ENCODE data around the gene MUTYH. TPM values are rescaled to one million over a fixed set of nuclear protein-coding genes. Genes with fewer than 3 reads are reported as not detected.

Gene MUTYH
- total RNA-seq, 1 donor from 2014 or later: 6.6 TPM

- peaks cover 14% of the 10 kb centered on the region for H3K36me3 Mint-ChIP-seq (ENCODE audit: low read depth, unreplicated experiment)
These were observed 4.8 kb upstream of the MUTYH start for GRCh38 chr1:45345014-45345413.

DNA sequence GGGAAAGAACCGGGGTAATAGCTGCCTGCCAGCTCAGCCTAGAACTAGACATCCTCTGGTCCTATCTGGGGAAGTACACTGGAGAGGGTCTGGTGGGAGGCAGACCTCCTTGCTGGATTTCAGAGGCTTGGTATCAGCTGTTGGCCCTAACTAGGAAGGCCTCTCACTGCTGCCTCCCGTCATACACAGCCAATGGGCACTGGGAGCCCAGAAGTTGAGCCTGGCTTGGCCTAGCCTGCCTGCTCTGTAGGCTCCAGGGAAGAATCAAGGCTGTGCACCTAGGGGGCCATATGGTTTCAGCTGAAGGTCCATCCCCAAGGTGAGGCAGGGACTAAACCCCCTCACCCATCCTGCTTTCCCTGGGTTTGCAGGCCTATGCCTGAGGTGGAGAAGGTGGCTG, 4.3 kb upstream of the MUTYH start:
- Histone ChIP-seq H3K4me3 (ENCODE audit: insufficient read depth, low read depth, low read length) (no peak overlapping the region), H3K79me2 (ENCODE audit: insufficient read depth, low read length) (peaks cover 21% of the 10 kb centered on the region), H3K9ac (ENCODE audit: low read length) (no peak overlapping the region), H3K36me3 (ENCODE audit: insufficient read depth, low read length) (peaks cover 28% of the 10 kb centered on the region), H3K9me3 (ENCODE audit: insufficient read depth, low read depth, low read length) (no peaks in the 10 kb centered on the region), H4K20me1 (ENCODE audit: insufficient read depth, low read length) (no peaks in the 10 kb centered on the region), H3K27me3 (ENCODE audit: insufficient read depth, low read length) (no peaks in the 10 kb centered on the region), H3K4me1 (ENCODE audit: insufficient read depth, low read length) (peaks cover 14% of the 10 kb centered on the region), H3K27ac (ENCODE audit: low read depth, low read length) (no peak overlapping the region), H2AFZ (ENCODE audit: low read depth, low read length) (no peak overlapping the region), H3K4me2 (ENCODE audit: low read length) (no peak overlapping the region)
- DNase-seq (ENCODE audit: low read depth): no peak
- no peak for FAIRE-seq
- H3K27me3 Mint-ChIP-seq (ENCODE audit: low read depth, unreplicated experiment): no peaks in the 10 kb centered on the region
- peaks cover 17% of the 10 kb centered on the region for H3K4me1 Mint-ChIP-seq (ENCODE audit: low read depth, unreplicated experiment)
- TF ChIP-seq EZH2 (IDR thresholded peaks at IDR 0.05; ENCODE audit: insufficient read depth, low read length): no peak
- TF ChIP-seq, protein P1, sequence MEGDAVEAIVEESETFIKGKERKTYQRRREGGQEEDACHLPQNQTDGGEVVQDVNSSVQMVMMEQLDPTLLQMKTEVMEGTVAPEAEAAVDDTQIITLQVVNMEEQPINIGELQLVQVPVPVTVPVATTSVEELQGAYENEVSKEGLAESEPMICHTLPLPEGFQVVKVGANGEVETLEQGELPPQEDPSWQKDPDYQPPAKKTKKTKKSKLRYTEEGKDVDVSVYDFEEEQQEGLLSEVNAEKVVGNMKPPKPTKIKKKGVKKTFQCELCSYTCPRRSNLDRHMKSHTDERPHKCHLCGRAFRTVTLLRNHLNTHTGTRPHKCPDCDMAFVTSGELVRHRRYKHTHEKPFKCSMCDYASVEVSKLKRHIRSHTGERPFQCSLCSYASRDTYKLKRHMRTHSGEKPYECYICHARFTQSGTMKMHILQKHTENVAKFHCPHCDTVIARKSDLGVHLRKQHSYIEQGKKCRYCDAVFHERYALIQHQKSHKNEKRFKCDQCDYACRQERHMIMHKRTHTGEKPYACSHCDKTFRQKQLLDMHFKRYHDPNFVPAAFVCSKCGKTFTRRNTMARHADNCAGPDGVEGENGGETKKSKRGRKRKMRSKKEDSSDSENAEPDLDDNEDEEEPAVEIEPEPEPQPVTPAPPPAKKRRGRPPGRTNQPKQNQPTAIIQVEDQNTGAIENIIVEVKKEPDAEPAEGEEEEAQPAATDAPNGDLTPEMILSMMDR (IDR thresholded peaks at IDR 0.05; ENCODE audit: insufficient read depth, low read depth, low read length): no peak
- no peak overlapping the region for H3K4me3 Mint-ChIP-seq (ENCODE audit: unreplicated experiment)
- no peaks in the 10 kb centered on the region for H3K9me3 Mint-ChIP-seq (ENCODE audit: unreplicated experiment)
- no peak overlapping the region for H3K27ac Mint-ChIP-seq (ENCODE audit: unreplicated experiment)
- peaks cover 14% of the 10 kb centered on the region for H3K36me3 Mint-ChIP-seq (ENCODE audit: low read depth, unreplicated experiment)

More at GRCh38 chr1:45345014-45345413, 4.8 kb upstream of the MUTYH start:
- H3K4me1 Mint-ChIP-seq (ENCODE audit: low read depth, unreplicated experiment): peaks cover 17% of the 10 kb centered on the region
- H3K4me3 ChIP-seq (ENCODE audit: insufficient read depth, low read depth, low read length): no peak overlapping the region
- no peaks in the 10 kb centered on the region for H3K9me3 Mint-ChIP-seq (ENCODE audit: unreplicated experiment)
- no peak overlapping the region for H3K27ac ChIP-seq (ENCODE audit: low read depth, low read length)
- TF ChIP-seq, protein P1 (IDR thresholded peaks at IDR 0.05; ENCODE audit: insufficient read depth, low read depth, low read length): no peak
- TF ChIP-seq EZH2 (IDR thresholded peaks at IDR 0.05; ENCODE audit: insufficient read depth, low read length): no peak
- H3K9me3 ChIP-seq (ENCODE audit: insufficient read depth, low read depth, low read length): no peaks in the 10 kb centered on the region
- H3K9ac ChIP-seq (ENCODE audit: low read length): no peak overlapping the region
- no peak overlapping the region for H2AFZ ChIP-seq (ENCODE audit: low read depth, low read length)
- DNase-seq (ENCODE audit: low read depth) (no peak), FAIRE-seq (no peak)
- no peak overlapping the region for H3K4me2 ChIP-seq (ENCODE audit: low read length)
- no peaks in the 10 kb centered on the region for H4K20me1 ChIP-seq (ENCODE audit: insufficient read depth, low read length)
- H3K36me3 ChIP-seq (ENCODE audit: insufficient read depth, low read length): peaks cover 28% of the 10 kb centered on the region
- no peaks in the 10 kb centered on the region for H3K27me3 Mint-ChIP-seq (ENCODE audit: low read depth, unreplicated experiment)
- no peaks in the 10 kb centered on the region for H3K27me3 ChIP-seq (ENCODE audit: insufficient read depth, low read length)
- H3K79me2 ChIP-seq (ENCODE audit: insufficient read depth, low read length): peaks cover 21% of the 10 kb centered on the region
- H3K4me3 Mint-ChIP-seq (ENCODE audit: unreplicated experiment): no peak overlapping the region
- H3K27ac Mint-ChIP-seq (ENCODE audit: unreplicated experiment): no peak overlapping the region
- H3K4me1 ChIP-seq (ENCODE audit: insufficient read depth, low read length): peaks cover 14% of the 10 kb centered on the region

DNA sequence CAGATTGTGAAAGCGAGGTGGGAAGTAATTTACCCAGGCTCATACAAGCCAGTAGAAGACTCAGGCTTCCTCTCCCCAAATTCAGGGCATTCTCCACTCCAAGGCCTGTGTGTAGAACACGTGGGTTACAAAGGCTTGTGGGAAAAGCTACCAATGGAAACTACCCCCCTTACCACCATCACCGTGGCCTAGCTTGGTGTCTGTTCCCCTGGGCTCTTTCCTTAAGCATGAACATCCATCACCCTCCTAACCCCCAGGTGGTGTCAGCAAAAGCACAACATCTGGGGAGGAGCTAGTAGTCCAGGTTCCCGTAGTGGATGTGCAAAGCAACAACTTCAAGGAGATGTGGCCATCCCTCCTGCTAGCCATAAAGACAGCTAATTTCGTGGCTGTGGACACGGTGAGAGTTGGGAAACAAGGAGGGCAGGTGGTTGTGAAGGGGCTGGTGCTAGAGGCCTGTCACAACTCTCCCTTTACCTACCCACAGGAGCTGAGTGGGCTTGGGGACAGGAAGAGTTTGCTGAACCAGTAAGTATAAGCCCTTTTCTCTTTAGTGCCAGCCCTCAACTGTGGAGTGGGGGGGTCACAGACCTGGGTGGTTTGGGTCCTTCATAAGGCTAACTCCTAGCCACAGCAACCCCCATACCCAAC, 701 bp upstream of the MUTYH start:
- Histone ChIP-seq H3K9ac (ENCODE audit: low read length) (peak overlapping the region; percentile 98), H3K79me2 (ENCODE audit: insufficient read depth, low read length) (peaks cover 25% of the 10 kb centered on the region), H3K36me3 (ENCODE audit: insufficient read depth, low read length) (peaks cover 28% of the 10 kb centered on the region), H3K9me3 (ENCODE audit: insufficient read depth, low read depth, low read length) (no peaks in the 10 kb centered on the region), H3K4me3 (ENCODE audit: insufficient read depth, low read depth, low read length) (peak overlapping the region; percentile 80), H3K4me2 (ENCODE audit: low read length) (peak overlapping the region; percentile 87), H3K27me3 (ENCODE audit: insufficient read depth, low read length) (no peaks in the 10 kb centered on the region), H3K4me1 (ENCODE audit: insufficient read depth, low read length) (peaks cover 9% of the 10 kb centered on the region), H2AFZ (ENCODE audit: low read depth, low read length) (peak overlapping the region; percentile 95), H3K27ac (ENCODE audit: low read depth, low read length) (peak overlapping the region; percentile 90), H4K20me1 (ENCODE audit: insufficient read depth, low read length) (no peaks in the 10 kb centered on the region)
- Mint-ChIP-seq H3K4me3 (ENCODE audit: unreplicated experiment) (peak overlapping the region; percentile 99), H3K27ac (ENCODE audit: unreplicated experiment) (no peak overlapping the region), H3K4me1 (ENCODE audit: low read depth, unreplicated experiment) (peaks cover 2% of the 10 kb centered on the region), H3K9me3 (ENCODE audit: unreplicated experiment) (no peaks in the 10 kb centered on the region), H3K27me3 (ENCODE audit: low read depth, unreplicated experiment) (no peaks in the 10 kb centered on the region), H3K36me3 (ENCODE audit: low read depth, unreplicated experiment) (peaks cover 10% of the 10 kb centered on the region)
- DNase-seq (ENCODE audit: low read depth): no peak
- TF ChIP-seq EZH2 (IDR thresholded peaks at IDR 0.05; ENCODE audit: insufficient read depth, low read length): no peak
- TF ChIP-seq, protein P1 (IDR thresholded peaks at IDR 0.05; ENCODE audit: insufficient read depth, low read depth, low read length): no peak
- FAIRE-seq: no peak
